ENCODE results near the gene TMEM120B.

- TF ChIP-seq POLR2A (IDR thresholded peaks at IDR 0.05; ENCODE audit: borderline replicate concordance, extremely low read depth, insufficient read depth, insufficient read length) (no peak), SIN3A (IDR thresholded peaks at IDR 0.05; ENCODE audit: low read depth) (no peak), CTCF (IDR thresholded peaks at IDR 0.05 in 2 of 3, conservative IDR thresholded peaks at IDR 0.05 in 1 of 3; ENCODE audit: borderline replicate concordance in 1 of 3, insufficient read depth in 1 of 3, low read depth in 2 of 3, low read length in 2 of 3) (no peak), POLR2AphosphoS5 (IDR thresholded peaks at IDR 0.05; ENCODE audit: low read depth, low read length) (no peak)
These were observed 39.3 kb downstream of the TMEM120B start for GRCh38 chr12:121751749-121752351.

Measured in HCT116 (cell line).